GM21528 (cell line): ENCODE measurements around the gene GDPD4.

Source experiments
- ATAC-seq: cut with Tn5 transposase; IDR thresholded peaks from one replicate; pipeline ENCODE4 v1.9.1; 2021; ENCODE audit warnings: mild to moderate bottlenecking, moderate library complexity; ENCODE audit not compliant: unreplicated experiment, low FRiP score

Gene GDPD4

GRCh38 chr11:77301510-77301909 is at the start of gene GDPD4:
TSS of gene GDPD4 (minus strand) at chr11:77301686. CDS start at chr11:77285137, 16,549 bp downstream.
- ATAC-seq: no peak

- no peak for ATAC-seq
Observed at GRCh38 chr11:77347948-77348347, 46.5 kb upstream of the GDPD4 start.

- ATAC-seq: no peak
Observed at GRCh38 chr11:77346906-77347603, 45.6 kb upstream of the GDPD4 start.

GRCh38 chr11:77345621-77346020 is 44.1 kb upstream of the GDPD4 start:
- no peak for ATAC-seq

GRCh38 chr11:77340501-77340900 is 39.0 kb upstream of the GDPD4 start:
- no peak for ATAC-seq

- no peak for ATAC-seq
Observed at GRCh38 chr11:77332259-77332658, 30.8 kb upstream of the GDPD4 start.

GRCh38 chr11:77325159-77325558 is 23.7 kb upstream of the GDPD4 start:
- ATAC-seq: no peak

- no peak for ATAC-seq
Observed at GRCh38 chr11:77324508-77324907, 23.0 kb upstream of the GDPD4 start.

- no peak for ATAC-seq
Observed at GRCh38 chr11:77322926-77323590, 21.6 kb upstream of the GDPD4 start.

GRCh38 chr11:77322506-77322905 is 21.0 kb upstream of the GDPD4 start:
- ATAC-seq: no peak

GRCh38 chr11:77320351-77320750 is 18.9 kb upstream of the GDPD4 start:
- no peak for ATAC-seq

- ATAC-seq: no peak
Observed at GRCh38 chr11:77318600-77318999, 17.1 kb upstream of the GDPD4 start.

GRCh38 chr11:77316733-77317342 is 15.4 kb upstream of the GDPD4 start:
- no peak for ATAC-seq

- no peak for ATAC-seq
Observed at GRCh38 chr11:77312107-77312506, 10.6 kb upstream of the GDPD4 start.

GRCh38 chr11:77311701-77312100 is 10.2 kb upstream of the GDPD4 start:
- ATAC-seq: no peak

- no peak for ATAC-seq
Observed at GRCh38 chr11:77310721-77311120, 9.2 kb upstream of the GDPD4 start.

GRCh38 chr11:77309401-77310085 is 8.1 kb upstream of the GDPD4 start:
- no peak for ATAC-seq

- no peak for ATAC-seq
Observed at GRCh38 chr11:77308838-77309237, 7.4 kb upstream of the GDPD4 start.

GRCh38 chr11:77303328-77303727 is 1.8 kb upstream of the GDPD4 start:
- no peak for ATAC-seq

GRCh38 chr11:77302752-77303151 is 1.3 kb upstream of the GDPD4 start:
- ATAC-seq: no peak

GRCh38 chr11:77300695-77301094 is 791 bp downstream of the GDPD4 start:
- no peak for ATAC-seq
